Mucosa of gallbladder (tissue), 1 donor: ENCODE data around the gene KIF17. TPM values are rescaled to one million over a fixed set of nuclear protein-coding genes. Genes with fewer than 3 reads are reported as not detected.

Experiments used
- DNase-seq: peaks from one replicate; pipeline ENCODE4 v3.0.0-alpha.2; 2020; ENCODE audit warnings: low spot score
- total RNA-seq: library from RNA; stranded (reverse); gene quantifications from one replicate; pipeline ENCODE4 v1.2.1, GENCODE V29; 2021
- donor health status: DM: no; HTN: no; CAD: no.

Gene KIF17
- total RNA-seq = 4.7 TPM

- peak; percentile 78 for DNase-seq
Observed at GRCh38 chr1:20717452-20718342, at the start of gene KIF17. Gene KIF17, minus strand, starts transcription at chr1:20718007. Its CDS starts 301 bp downstream, at chr1:20717706.

- no peak for DNase-seq
Observed at GRCh38 chr1:20767271-20767670, 49.5 kb upstream of the KIF17 start.

DNA sequence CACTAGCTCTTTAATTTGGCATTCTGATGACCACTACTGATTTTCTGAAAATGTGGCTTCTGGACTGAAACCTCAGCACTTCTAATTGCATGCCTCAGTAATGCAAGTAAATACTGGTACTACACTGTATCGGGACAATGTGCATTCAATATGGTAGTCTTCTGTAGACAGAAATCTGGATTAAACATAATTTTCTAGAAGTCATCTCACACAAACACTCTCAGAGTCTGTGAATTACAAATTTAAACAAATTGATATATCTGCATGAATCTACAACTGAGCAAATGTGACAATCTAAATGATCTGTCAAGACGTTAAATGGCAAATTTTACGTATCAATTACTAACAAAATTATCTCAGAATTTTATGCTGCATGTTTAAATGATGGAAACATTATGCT, 45.6 kb upstream of the KIF17 start:
- DNase-seq = no peak

GRCh38 chr1:20760322-20760721, 42.5 kb upstream of the KIF17 start:
- DNase-seq = no peak

- no peak for DNase-seq
Observed at GRCh38 chr1:20753589-20753988, 35.8 kb upstream of the KIF17 start.

DNA sequence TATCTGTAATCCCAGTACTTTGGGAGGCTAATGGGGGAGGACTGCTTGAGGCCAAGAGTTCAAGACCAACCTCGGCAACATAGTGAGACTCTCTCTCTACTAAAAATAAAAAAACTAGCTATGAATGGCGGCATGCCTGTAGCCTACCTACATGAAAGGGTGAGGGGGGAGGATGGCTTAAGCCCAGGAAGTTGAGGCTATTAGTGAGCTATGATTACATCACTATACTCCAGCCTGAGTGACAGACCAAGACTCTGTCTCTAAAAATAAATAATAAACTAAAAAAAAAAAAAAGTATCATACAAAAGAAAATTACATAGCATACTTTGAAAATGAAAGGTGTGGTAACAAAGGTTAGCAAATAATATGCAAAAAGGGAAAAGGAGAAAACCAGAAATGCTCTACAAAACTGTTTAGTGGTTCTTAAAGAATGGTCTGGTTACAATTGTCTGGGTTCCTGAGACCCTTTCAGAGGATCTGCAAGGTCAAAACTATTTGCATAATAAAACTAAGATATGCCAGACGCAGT, 33.7 kb upstream of the KIF17 start:
- DNase-seq = no peak

DNA sequence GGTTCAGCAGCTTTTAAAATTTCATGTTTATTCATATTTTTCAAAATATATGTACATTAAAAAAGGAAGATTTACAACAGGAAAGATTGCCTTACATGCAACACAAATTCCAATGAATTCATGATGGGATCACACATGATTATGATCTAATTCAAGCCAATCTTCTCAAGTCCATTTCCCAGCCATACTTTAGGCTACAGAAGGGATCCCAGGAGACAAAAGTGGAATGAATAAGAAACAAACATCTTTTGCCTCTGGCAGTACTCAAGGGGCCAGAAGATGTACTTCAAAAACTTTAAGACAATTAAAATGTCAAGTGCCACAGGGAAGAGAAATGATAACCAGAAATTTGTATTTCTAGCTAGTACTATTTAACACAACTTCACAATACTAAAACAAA, 24.9 kb upstream of the KIF17 start:
- DNase-seq = no peak

- no peak for DNase-seq
Observed at GRCh38 chr1:20740781-20741180, 23.0 kb upstream of the KIF17 start.

DNA sequence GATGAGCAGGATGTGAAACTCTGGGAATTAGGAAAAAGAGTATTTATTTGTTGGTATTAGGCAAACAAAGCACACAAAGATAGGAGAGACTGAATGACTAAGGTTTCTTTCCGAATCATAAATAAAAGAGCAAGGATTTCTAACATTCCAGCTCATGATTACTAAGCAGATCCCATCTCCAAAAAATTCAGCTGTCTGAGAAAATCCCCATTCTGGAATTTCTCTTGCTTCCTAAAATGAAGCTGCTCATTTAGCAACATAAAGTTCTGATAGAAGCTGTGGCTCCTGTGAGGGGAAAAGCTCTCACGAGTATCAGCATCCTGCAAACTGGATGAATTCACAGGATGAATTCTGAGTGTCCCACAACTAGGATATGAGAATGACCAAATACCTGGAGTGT, 21.4 kb upstream of the KIF17 start:
- no peak for DNase-seq

- DNase-seq = no peak
Observed at GRCh38 chr1:20735581-20736111, 17.8 kb upstream of the KIF17 start.

DNA sequence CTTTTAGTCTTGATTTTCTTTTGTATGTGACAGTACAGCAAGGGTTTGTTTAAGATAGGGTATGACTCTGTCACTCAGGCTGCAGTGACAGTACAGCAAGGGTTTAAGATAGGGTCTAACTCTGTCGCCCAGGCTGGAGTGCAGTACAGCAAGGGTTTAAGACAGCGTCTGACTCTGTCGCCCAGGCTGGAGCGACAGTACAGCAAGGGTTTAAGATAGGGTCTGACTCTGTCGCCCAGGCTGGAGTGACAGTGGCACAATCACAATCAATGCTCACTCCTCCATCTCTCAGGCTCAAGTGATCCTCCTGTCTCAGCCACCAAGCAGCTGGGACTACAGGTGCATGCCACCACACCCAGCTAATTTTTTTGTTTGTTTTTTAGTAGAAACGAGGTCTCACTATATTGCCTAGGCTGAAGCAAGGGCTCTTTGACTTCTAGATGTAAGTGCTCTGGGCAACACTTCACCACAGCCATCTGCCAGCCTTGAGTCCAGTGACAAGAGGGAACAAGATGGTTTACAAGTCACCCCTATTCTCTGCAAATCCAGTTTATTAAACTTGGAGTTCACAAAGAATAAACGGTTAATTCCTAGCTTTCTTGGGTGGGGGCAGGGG, 15.7 kb upstream of the KIF17 start:
- DNase-seq = no peak

DNA sequence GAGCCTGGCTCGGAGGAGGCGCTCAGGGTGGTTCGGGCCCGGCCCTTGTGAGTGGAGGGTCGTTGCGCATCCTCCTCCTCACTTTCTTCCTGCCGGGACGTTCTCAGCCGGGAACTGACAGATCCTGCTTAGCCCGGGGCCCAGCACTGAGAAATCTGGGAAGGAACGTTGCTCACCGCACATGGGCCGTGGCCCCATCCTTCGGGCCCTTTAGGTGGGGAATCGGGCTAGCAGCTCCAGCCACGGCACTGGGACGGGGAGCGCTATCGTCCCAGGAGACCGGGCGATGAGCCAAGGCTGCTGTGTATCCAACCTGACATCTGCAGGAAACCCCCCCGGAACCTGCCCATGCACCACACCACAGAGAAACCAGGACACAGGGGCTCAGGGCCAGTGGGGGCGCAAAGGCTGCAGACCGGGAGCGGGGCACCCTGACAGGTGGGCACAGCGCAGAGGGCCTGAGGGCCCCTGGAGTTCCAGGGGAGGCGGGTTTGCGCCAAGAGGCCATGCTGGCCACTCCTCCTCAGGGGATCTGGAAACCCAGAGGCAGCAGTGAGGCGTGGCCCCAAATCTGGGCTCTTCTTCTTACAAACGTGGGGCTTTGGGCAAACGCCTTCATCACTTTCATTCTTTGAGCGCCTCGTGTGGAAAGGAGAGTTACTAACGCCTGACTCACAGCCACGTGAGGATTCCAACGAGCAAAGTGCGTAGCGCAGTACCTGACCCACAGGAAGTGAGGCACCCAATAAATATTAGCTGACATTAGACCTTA, 15.0 kb upstream of the KIF17 start, which contains the start of gene SH2D5:
SH2D5 (minus strand) TSS at position 116 of the 772 bp plus-strand sequence. CDS start 4,659 bp downstream, outside the sequence.
- peak; percentile 89 for DNase-seq

DNA sequence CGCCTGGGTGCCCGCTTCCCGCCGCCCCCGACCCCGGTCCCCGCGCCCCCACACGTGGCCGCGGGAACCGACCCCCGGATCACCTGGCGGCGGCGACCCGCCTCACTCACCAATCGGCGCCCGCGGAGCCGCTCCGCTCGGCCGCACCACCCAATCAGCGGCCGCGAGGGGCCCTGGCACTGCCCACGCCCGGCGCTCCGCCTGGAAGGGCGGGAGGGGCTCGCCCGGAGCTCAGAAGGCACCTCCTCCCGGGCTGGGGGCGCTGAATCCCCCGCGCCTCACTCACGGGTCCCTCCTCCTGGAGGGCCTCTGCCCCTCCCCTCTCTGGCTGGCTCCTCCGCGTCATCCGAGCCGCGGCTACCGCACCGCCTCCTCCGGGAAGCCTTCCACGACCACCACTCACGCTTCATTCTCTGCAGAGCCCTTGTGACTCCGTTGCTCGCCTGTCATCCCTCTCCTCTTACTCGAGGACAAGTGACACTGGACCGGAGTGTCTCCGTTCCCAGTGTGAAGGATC, 14.3 kb upstream of the KIF17 start:
- DNase-seq = peak; percentile 24

DNA sequence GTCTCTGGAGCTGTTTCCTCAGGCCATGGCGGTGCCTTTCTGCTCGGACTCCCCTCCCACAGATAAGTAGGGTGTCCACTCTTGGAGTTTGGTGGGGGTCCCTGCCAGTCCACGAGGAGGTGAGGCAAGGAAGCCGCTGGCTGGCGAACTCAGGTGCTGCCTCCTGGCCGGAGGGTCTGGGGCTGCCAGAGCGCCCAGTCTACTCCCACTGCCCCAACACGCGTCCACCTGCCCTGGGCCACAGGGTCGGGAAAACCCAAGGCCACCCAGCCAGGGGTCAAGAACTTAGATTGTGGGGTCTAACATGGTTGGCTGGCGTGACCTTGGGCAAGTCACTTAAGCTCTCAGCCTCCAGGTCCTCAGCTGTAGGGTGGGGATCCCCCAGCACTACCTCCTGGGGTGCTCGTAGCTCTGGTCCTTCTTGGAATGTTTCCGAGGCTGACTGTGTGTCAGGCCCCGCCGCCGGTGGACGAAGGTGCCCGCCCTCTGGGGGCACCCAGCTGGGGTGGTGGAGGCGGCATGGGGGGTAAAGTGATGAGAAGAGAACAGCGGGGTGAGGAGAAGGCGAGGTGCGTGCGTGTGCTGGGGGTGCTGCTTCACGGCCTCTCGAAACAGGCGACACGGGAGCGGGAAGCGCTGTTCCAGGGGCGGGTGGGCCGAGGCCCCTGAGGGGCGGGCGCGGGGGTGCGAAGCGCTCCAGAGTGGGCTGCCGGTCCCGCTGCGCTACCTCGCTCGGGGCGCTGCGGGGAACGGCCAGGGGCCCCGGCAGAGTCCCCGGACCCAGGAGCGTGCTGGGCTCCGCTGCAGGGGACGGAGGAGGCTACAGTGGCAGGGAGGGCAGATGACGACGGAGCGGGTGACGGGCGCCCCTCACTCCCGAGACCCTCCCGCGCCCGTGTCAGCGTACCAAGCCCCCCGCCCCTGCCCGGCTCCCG, 13.5 kb upstream of the KIF17 start:
- DNase-seq = no peak

- DNase-seq = no peak
Observed at GRCh38 chr1:20730690-20731056, 12.9 kb upstream of the KIF17 start.

DNA sequence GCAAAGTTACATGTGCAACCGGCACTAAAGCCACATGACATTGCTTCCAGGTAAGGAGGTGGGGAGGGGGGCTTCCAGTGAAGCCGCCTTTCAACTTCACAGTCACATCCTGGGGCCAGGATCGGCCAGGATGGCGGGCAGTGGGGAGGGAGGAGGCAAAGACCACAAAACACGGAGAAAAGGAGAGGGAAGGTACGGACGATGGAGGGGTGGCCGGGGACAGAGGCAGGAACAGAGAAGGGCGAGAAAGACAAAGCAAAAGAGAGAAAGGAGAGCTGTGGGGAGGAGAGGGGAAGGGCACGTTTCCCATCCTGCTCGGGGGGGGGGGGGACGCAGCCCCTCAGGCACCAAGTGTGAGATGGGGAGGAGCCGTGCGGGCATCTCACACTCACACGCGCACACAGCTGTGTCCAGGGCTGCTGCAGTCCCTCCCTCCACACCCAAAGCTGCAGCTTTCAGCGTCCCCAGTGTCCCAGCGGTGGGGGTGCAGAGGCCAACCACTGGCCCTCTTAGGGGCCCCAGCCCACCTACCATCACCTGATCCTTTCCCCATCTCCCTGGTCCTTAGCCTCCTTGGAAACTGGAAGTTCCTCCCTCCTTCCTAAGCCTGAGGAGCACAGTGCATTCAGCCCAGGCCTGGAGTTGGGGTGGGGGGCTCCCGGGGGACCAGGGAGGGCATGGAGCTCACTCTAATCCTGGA, 12.3 kb upstream of the KIF17 start:
- DNase-seq = no peak

DNA sequence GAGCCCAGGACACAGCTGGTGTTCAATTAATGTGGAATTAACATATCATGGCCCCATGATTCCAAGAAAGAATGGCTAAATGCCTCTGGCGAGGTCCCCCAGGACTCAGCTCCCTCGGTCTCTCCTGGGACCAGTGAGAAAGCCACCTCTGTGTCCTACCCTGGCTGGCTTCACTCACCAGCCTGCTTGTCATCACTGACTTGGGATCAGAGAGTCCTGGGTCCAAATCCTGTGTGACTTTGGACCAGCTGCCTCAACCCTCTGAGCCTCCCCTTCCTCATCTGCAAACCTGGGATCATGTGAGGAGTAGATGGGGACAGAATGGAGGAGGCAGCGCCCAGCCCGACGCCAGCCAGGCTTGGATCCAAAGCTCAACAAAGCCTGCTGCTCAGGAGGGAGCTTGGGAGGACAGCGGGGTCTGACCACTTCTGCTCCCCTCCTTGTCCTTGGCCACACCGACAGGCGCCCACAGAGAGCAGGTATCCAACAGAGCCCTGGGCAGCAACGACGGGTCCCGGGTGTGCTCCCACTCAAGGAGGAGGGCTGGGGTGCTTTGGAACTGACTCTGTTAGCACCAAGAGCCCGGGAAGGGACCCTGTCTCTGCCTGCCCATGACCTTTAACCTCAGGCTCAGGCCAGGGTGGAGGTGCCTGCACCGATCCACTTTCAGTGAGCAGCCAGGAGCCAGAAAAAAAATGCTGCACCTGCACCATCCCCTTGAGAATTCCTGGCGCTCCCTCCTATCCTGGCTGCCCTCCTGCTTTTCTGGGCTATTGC, 11.5 kb upstream of the KIF17 start:
- DNase-seq = no peak

GRCh38 chr1:20728371-20729154, 10.8 kb upstream of the KIF17 start:
- no peak for DNase-seq
